Right atrium auricular region (tissue), 2 donors: ENCODE results near the gene RTL1. TPM values are rescaled to one million over a fixed set of nuclear protein-coding genes. Genes with fewer than 3 reads are reported as not detected.

Experiments
- DNase-seq: peaks from one replicate; pipeline ENCODE4 v3.0.0-alpha.2; 2019; ENCODE audit warnings: low spot score
- H3K27ac ChIP-seq, 2 donors: fragments of 200-600 bp; sonication (generic); 1 replicate in 1 of 2; 2 replicates in 1 of 2; pipeline ENCODE4 v1.5.1; 2016 to 2019
- H3K27me3 ChIP-seq, 2 donors: fragments of 200-600 bp; sonication (generic); one replicate each; pipeline versions ENCODE4 v1.5.1 to v1.6.0; 2017 to 2019
- H3K36me3 ChIP-seq: fragments of 200-600 bp; sonication (generic); one replicate; pipeline ENCODE4 v1.5.1; 2016
- H3K4me1 ChIP-seq, 2 donors: fragments of 200-600 bp; sonication (generic); one replicate each; pipeline versions ENCODE4 v1.5.1 to v1.6.0; 2017 to 2019
- H3K4me3 ChIP-seq, 2 donors: fragments of 200-600 bp; sonication (generic); 1 replicate in 1 of 2; 2 replicates in 1 of 2; pipeline ENCODE4 v1.5.1; 2017 to 2019; ENCODE audit warnings: mild to moderate bottlenecking in 1 of 2, moderate library complexity in 1 of 2
- H3K9me3 ChIP-seq, 2 donors: fragments of 200-600 bp; sonication (generic); one replicate each; pipeline ENCODE4 v1.5.1; 2019
- total RNA-seq, 2 donors: library from RNA; depleted of rRNA; stranded (reverse); fragments of >200 nt; gene quantifications; one replicate each; pipeline ENCODE4 v1.1.0, GENCODE V29; 2016
- TF ChIP-seq, protein P1 (sequence below), 2 donors: fragments of 200-600 bp; sonication (generic); IDR thresholded peaks; one replicate each; pipeline ENCODE4 v1.5.1; 2019; ENCODE audit warnings: antibody characterized with exemption in 2 of 2

The RTL1 gene
- total RNA-seq, 2 donors from 2014 or later: not detected

DNA sequence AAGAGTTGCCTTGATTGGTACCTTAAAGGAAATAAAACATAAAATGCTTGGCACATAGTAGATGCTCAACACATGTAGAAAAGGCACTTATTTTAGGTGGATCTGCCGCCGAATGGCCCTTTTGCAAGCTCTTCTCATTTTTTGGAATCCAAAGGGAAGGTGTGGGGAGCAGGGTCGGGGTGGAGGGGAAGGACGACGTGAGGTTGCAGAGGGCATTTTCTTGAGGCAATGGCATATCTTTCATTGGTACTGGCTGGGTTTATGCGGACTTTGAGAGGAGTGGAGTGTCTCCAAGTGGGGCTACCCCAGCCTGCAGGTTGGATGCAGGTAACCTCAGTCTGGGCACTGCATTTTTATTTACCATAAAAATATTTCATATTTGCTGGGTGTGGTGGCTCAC lies 8.1 kb downstream of the RTL1 start:
- Histone ChIP-seq H3K27ac (no peak overlapping the region), H3K9me3 (no peaks in the 10 kb centered on the region), H3K36me3 (no peaks in the 10 kb centered on the region), H3K27me3 (no peaks in the 10 kb centered on the region), H3K4me3 (no peak overlapping the region), H3K4me1 (peaks cover 0 to 5% of the 10 kb centered on the region in 2 donors)
- TF ChIP-seq, protein P1, sequence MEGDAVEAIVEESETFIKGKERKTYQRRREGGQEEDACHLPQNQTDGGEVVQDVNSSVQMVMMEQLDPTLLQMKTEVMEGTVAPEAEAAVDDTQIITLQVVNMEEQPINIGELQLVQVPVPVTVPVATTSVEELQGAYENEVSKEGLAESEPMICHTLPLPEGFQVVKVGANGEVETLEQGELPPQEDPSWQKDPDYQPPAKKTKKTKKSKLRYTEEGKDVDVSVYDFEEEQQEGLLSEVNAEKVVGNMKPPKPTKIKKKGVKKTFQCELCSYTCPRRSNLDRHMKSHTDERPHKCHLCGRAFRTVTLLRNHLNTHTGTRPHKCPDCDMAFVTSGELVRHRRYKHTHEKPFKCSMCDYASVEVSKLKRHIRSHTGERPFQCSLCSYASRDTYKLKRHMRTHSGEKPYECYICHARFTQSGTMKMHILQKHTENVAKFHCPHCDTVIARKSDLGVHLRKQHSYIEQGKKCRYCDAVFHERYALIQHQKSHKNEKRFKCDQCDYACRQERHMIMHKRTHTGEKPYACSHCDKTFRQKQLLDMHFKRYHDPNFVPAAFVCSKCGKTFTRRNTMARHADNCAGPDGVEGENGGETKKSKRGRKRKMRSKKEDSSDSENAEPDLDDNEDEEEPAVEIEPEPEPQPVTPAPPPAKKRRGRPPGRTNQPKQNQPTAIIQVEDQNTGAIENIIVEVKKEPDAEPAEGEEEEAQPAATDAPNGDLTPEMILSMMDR (IDR thresholded peaks at IDR 0.05): no peak
- DNase-seq: no peak

DNA sequence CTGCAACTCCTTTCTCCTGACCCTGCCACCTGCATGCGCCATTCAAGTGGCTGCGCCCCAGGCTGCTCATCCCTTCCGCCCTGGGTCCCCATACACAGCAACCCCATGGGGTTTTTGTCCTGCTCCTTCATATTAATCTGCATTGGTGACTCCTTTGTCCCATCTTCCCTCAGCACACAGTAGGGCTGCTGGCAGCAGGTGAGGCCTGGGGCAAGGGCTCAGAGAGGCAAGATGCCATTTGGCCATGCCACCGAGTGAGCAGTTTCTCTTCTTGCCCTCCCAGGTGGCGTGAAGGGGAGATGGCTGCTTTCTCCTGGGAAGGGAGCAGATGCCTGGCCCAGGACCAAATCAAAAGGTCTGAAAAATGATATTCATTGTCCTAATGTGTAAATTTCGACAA lies 9.1 kb downstream of the RTL1 start:
- Histone ChIP-seq H3K27me3 (no peaks in the 10 kb centered on the region), H3K4me1 (peaks cover 0 to 2% of the 10 kb centered on the region in 2 donors), H3K36me3 (no peaks in the 10 kb centered on the region), H3K4me3 (no peak overlapping the region), H3K27ac (no peak overlapping the region), H3K9me3 (no peaks in the 10 kb centered on the region)
- peak; percentile 21 for DNase-seq
- TF ChIP-seq, protein P1 (IDR thresholded peaks at IDR 0.05): no peak

DNA sequence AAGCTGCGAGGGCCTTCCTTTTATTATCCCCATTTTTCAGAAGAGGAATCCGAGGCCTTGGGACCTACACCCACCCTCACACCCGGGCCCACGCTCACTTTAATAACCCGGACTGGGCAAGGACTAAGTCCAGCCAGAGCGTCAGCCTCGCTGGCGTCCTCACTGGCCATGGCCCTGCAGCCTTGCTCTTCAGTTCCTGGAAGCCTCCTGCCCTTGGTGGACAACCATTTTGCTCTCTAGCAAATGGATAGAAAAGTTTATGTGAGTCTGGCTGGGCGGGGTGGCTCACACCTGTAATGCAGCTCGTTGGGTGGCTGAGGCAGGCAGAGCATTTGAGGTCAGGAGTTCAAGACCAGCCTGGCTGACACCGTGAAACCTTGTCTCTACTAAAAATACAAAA lies 9.8 kb downstream of the RTL1 start:
- H3K9me3 ChIP-seq: no peaks in the 10 kb centered on the region
- H3K27ac ChIP-seq: no peak overlapping the region
- H3K27me3 ChIP-seq: no peaks in the 10 kb centered on the region
- no peak overlapping the region for H3K4me3 ChIP-seq
- H3K4me1 ChIP-seq: no peaks in the 10 kb centered on the region
- no peaks in the 10 kb centered on the region for H3K36me3 ChIP-seq
- TF ChIP-seq, protein P1 (IDR thresholded peaks at IDR 0.05): no peak
- DNase-seq: no peak

DNA sequence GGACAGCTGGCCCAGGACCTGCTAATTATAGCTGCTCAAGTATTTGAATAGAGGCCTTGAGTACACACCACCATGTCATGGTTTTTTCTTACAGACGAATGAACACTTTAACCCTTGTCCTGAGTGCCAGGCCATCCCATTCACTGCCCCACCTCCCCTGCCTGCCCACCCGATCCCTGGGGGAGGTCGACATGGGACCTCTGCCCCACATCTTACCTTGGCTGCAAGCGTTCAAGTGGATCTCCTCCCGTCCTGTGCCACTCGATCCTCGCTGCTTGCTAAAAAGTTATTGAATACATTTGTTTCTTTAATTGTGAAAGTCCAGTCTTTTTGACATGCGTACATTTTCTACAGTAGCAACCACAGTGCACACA lies 10.3 kb downstream of the RTL1 start:
- TF ChIP-seq, protein P1 (IDR thresholded peaks at IDR 0.05): no peak
- no peaks in the 10 kb centered on the region for H3K4me1 ChIP-seq
- no peak overlapping the region for H3K4me3 ChIP-seq
- DNase-seq: no peak
- H3K9me3 ChIP-seq: no peaks in the 10 kb centered on the region
- no peaks in the 10 kb centered on the region for H3K27me3 ChIP-seq
- H3K27ac ChIP-seq: no peak overlapping the region
- H3K36me3 ChIP-seq: no peaks in the 10 kb centered on the region

DNA sequence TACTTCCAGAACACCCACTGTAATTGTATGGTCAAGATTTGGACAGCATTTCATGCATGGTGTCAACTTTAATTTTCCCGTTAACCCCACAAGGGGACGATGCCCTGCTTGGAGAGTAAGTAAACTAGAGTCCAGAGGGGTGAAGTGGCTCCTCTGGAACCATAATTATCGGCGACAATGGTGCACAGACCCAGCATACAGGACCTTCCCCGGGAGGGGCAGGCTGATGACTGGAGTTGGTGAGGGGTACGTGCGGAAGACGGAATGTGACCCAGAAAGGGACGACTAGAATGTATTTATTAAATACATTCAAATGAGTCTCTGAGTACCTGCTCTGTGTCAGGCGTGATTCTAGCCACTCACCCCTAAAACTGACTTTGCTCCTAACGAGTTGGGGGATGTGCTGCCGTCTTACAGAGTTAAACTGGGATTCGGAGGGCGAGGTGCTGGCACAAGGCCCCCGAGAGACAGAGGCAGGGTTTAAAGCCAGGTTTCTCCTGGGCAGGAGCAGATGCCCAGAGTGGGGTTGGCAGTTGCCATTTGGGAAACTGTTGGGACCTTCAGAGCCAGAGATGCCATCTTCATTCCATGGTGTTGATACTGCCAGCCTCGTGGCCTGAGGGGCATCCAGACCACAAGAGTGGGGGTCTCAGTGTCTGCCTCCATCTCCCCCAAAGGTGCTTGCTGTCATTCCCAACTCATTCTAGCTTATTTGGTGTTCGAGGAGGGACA lies 10.9 kb downstream of the RTL1 start:
- DNase-seq: no peak
- no peaks in the 10 kb centered on the region for H3K27me3 ChIP-seq
- TF ChIP-seq, protein P1 (IDR thresholded peaks at IDR 0.05): no peak

More for the DNA sequence above, 10.9 kb downstream of the RTL1 start:
- H3K27ac ChIP-seq: no peak overlapping the region
- no peaks in the 10 kb centered on the region for H3K9me3 ChIP-seq
- H3K36me3 ChIP-seq: no peaks in the 10 kb centered on the region
- no peak overlapping the region for H3K4me3 ChIP-seq
- H3K4me1 ChIP-seq: no peaks in the 10 kb centered on the region
